Measurements from ENCODE around the gene AATK. TPM values are rescaled to one million over a fixed set of nuclear protein-coding genes. Genes with fewer than 3 reads are reported as not detected.

Gene AATK
- total and polyA plus RNA-seq, 2 of the 13 experiments (the other 11 are each of a cell fraction or from before 2014, with no cell fraction given): 2.9 to 8.4 TPM

DNA sequence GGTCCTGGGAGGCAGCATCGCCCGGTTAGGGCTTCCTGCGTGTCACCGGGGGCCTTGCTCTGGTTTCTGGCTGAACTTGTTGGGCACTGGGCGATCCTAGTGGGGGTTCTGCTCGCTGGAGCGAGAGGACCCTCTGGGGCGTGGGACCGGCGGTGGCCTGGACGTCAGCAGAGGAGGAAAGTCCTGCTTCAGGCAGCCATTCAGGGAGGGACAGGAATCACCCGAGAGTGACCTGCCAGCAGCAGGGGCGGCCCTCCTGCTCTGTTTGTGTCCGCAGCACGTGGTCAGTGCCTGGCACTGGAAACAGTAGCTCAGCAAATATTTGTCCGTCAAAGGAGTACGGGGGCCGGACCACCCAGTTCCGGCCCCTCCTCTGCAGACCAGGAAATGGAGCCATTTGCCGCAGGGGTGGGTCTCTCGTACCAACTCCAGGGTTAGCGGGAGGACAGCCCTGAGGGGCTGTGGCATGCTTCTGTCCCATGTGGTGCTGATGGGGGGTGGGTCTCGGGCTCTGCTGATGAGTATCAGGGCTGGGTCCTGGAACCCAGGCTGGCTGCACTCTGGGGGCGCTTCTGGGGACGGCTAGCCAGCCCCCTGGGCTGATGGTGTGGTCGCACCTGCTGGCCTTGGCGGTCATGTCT, 82.8 kb downstream of the AATK start (continued):
- TF ChIP-seq, protein P1, sequence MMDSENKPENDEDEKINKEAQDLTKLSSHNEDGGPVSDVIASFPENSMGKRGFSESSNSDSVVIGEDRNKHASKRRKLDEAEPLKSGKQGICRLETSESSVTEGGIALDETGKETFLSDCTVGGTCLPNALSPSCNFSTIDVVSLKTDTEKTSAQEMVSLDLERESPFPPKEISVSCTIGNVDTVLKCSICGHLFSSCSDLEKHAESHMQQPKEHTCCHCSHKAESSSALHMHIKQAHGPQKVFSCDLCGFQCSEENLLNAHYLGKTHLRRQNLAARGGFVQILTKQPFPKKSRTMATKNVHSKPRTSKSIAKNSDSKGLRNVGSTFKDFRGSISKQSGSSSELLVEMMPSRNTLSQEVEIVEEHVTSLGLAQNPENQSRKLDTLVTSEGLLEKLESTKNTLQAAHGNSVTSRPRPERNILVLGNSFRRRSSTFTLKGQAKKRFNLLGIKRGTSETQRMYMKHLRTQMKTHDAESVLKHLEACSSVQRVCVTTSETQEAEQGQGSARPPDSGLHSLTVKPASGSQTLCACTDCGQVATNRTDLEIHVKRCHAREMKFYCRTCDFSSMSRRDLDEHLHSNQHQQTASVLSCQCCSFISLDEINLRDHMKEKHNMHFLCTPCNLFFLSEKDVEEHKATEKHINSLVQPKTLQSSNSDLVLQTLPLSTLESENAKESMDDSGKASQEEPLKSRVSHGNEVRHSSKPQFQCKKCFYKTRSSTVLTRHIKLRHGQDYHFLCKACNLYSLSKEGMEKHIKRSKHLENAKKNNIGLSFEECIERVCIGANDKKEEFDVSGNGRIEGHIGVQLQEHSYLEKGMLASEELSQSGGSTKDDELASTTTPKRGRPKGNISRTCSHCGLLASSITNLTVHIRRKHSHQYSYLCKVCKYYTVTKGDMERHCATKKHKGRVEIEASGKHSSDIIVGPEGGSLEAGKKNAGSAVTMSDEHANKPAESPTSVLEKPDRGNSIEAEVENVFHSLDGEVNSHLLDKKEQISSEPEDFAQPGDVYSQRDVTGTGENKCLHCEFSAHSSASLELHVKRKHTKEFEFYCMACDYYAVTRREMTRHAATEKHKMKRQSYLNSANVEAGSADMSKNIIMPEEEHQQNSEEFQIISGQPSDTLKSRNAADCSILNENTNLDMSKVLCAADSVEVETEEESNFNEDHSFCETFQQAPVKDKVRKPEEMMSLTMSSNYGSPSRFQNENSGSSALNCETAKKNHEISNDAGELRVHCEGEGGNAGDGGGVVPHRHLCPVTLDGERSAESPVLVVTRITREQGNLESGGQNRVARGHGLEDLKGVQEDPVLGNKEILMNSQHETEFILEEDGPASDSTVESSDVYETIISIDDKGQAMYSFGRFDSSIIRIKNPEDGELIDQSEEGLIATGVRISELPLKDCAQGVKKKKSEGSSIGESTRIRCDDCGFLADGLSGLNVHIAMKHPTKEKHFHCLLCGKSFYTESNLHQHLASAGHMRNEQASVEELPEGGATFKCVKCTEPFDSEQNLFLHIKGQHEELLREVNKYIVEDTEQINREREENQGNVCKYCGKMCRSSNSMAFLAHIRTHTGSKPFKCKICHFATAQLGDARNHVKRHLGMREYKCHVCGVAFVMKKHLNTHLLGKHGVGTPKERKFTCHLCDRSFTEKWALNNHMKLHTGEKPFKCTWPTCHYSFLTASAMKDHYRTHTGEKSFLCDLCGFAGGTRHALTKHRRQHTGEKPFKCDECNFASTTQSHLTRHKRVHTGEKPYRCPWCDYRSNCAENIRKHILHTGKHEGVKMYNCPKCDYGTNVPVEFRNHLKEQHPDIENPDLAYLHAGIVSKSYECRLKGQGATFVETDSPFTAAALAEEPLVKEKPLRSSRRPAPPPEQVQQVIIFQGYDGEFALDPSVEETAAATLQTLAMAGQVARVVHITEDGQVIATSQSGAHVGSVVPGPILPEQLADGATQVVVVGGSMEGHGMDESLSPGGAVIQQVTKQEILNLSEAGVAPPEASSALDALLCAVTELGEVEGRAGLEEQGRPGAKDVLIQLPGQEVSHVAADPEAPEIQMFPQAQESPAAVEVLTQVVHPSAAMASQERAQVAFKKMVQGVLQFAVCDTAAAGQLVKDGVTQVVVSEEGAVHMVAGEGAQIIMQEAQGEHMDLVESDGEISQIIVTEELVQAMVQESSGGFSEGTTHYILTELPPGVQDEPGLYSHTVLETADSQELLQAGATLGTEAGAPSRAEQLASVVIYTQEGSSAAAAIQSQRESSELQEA (CRISPR knock-in tag; IDR thresholded peaks at IDR 0.05; ENCODE audit: not compliant biosample characterization): peak; percentile 48
- peak; percentile 96 for TF ChIP-seq RARA (CRISPR knock-in tag; IDR thresholded peaks at IDR 0.05)
- 0 out of 2 replicates have a peak, but pooled peaks have one; percentile 13 for TF ChIP-seq ZNF737 (CRISPR knock-in tag; IDR thresholded peaks at IDR 0.05; ENCODE audit: borderline replicate concordance)
- peak; percentile 67; the same call in 1 of the 2 replicates for TF ChIP-seq NAIF1 (CRISPR knock-in tag; IDR thresholded peaks at IDR 0.05; ENCODE audit: borderline replicate concordance)
- peak; percentile 95 for TF ChIP-seq ZNF343 (CRISPR knock-in tag; IDR thresholded peaks at IDR 0.05)
- no peak for TF ChIP-seq PHB2 (IDR thresholded peaks at IDR 0.05; ENCODE audit: partially characterized antibody)
- TF ChIP-seq TCF7 (IDR thresholded peaks at IDR 0.05; ENCODE audit: low read depth): no peak; the same call in 1 of the 2 replicates
- peak; percentile 93 for TF ChIP-seq HES4 (CRISPR knock-in tag; IDR thresholded peaks at IDR 0.05; ENCODE audit: borderline replicate concordance)
- TF ChIP-seq ZNF501 (CRISPR knock-in tag; IDR thresholded peaks at IDR 0.05): peak; percentile 94
- TF ChIP-seq MEIS2 (CRISPR knock-in tag; IDR thresholded peaks at IDR 0.05): peak; percentile 98
- TF ChIP-seq, protein P2, sequence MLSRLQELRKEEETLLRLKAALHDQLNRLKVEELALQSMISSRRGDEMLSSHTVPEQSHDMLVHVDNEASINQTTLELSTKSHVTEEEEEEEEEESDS (CRISPR knock-in tag; IDR thresholded peaks at IDR 0.05; ENCODE audit: borderline replicate concordance): no peak; the same call in 1 of the 2 replicates
- peak; percentile 61; the same call in 1 of the 2 replicates for TF ChIP-seq ZNF780A (CRISPR knock-in tag; IDR thresholded peaks at IDR 0.05)
- TF ChIP-seq MEIS1 (CRISPR knock-in tag; IDR thresholded peaks at IDR 0.05; ENCODE audit: borderline replicate concordance): peak; percentile 92; the same call in 1 of the 2 replicates
- TF ChIP-seq NPAS2 (CRISPR knock-in tag; IDR thresholded peaks at IDR 0.05; ENCODE audit: borderline replicate concordance): no peak
- peak; percentile 99 for TF ChIP-seq SALL1 (CRISPR knock-in tag; IDR thresholded peaks at IDR 0.05)
- TF ChIP-seq KLF11 (CRISPR knock-in tag; IDR thresholded peaks at IDR 0.05): peak; percentile 91; the same call in 1 of the 2 replicates

All from HepG2 (cell line).